Tibial nerve (tissue), 4 donors: Measurements from ENCODE around the gene AOAH. TPM values are rescaled to one million over a fixed set of nuclear protein-coding genes. Genes with fewer than 3 reads are reported as not detected.

Experiments used
- DNase-seq, 2 donors: peaks; one replicate each; pipeline ENCODE4 v3.0.0-alpha.2; 2019; ENCODE audit warnings: low spot score in 2 of 2
- H3K27ac ChIP-seq, 4 donors: fragments of 200-600 bp; sonication (generic) in 3 of 4; one replicate each; pipeline ENCODE4 v1.5.1; 2017 to 2019; ENCODE audit warnings: mild to moderate bottlenecking in 1 of 4
- H3K27me3 ChIP-seq, 2 donors: fragments of 200-600 bp; sonication (generic) in 1 of 2; one replicate each; pipeline versions ENCODE4 v1.5.1 to v1.6.0; 2017 to 2019
- H3K36me3 ChIP-seq, 3 donors: fragments of 200-600 bp; sonication (generic); one replicate each; pipeline ENCODE4 v1.5.1; 2018 to 2019
- H3K4me1 ChIP-seq, 4 donors: fragments of 200-600 bp; sonication (generic) in 3 of 4; one replicate each; pipeline ENCODE4 v1.5.1; 2017 to 2019
- H3K4me3 ChIP-seq, 4 donors: fragments of 200-600 bp; sonication (generic) in 3 of 4; one replicate each; pipeline ENCODE4 v1.5.1; 2017 to 2019; ENCODE audit warnings: mild to moderate bottlenecking in 1 of 4, moderate library complexity in 1 of 4
- H3K9me3 ChIP-seq, 4 donors: fragments of 200-600 bp; sonication (generic) in 3 of 4; one replicate each; pipeline ENCODE4 v1.5.1; 2017 to 2019
- CTCF ChIP-seq, 5 experiments: fragments of 200-600 bp in 3 of 5; fragments of 450-650 bp in 2 of 5; sonication (generic) in 3 of 5; IDR thresholded peaks; one replicate each; pipeline ENCODE4 v1.5.1; 2016 to 2019; ENCODE audit warnings: antibody characterized with exemption in 5 of 5, mild to moderate bottlenecking in 3 of 5, moderate library complexity in 2 of 5
- EP300 ChIP-seq, 2 donors: sonication (generic); formaldehyde crosslinking; IDR thresholded peaks; one replicate each; pipeline ENCODE4 v1.6.1; 2017; ENCODE audit warnings: antibody characterized with exemption in 2 of 2, mild to moderate bottlenecking in 1 of 2
- POLR2A ChIP-seq, 2 donors: fragments of 450-650 bp; IDR thresholded peaks; one replicate each; pipeline ENCODE4 v1.6.1; 2017; ENCODE audit warnings: antibody characterized with exemption in 2 of 2, mild to moderate bottlenecking in 2 of 2, moderate library complexity in 2 of 2
- WGBS, 2 donors: methylation state at CpG; one replicate each; pipeline ENCODE4 v1.1.5; 2018; 5-methylcytosine and 5-hydroxymethylcytosine counted together
- total RNA-seq, 4 donors: library from RNA; depleted of rRNA; stranded (reverse); fragments of >200 nt; gene quantifications; one replicate each; pipeline ENCODE4 v1.1.0, GENCODE V29; 2016

AOAH gene
- total RNA-seq, 4 donors from 2014 or later: 7.5 to 17.8 (median 9.1) TPM

DNA sequence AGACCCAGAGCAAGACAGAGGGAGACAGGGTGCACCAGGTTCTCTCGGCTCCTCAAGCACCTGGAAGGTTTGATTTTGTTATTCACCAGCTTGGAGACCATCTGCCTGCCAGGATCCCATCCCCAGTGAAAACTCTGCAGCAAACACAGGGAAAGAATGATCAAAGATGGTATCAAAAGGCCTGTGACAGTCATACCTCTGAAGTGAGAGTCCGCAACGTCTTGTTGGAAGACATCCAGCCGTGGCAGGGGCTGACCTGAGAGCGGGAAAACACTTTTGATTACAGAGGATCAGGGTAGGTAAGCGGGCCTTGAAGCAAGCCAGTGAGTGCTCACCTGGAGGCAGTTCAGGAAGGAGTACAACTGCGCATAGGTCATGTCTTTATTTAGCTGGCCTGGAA is 192.3 kb downstream of the AOAH start:
- 94 to 98% methylated on average over 7 of the region's 7 CpGs for WGBS, 2 donors
- H3K27ac ChIP-seq: no peak overlapping the region
- H3K36me3 ChIP-seq: no peaks in the 10 kb centered on the region
- no peak for TF ChIP-seq EP300 (IDR thresholded peaks at IDR 0.05)
- no peak for TF ChIP-seq CTCF (IDR thresholded peaks at IDR 0.05)
- TF ChIP-seq POLR2A (IDR thresholded peaks at IDR 0.05): no peak
- H3K27me3 ChIP-seq: no peaks in the 10 kb centered on the region
- no peaks in the 10 kb centered on the region for H3K9me3 ChIP-seq
- no peak overlapping the region for H3K4me3 ChIP-seq
- DNase-seq: no peak
- no peaks in the 10 kb centered on the region for H3K4me1 ChIP-seq

DNA sequence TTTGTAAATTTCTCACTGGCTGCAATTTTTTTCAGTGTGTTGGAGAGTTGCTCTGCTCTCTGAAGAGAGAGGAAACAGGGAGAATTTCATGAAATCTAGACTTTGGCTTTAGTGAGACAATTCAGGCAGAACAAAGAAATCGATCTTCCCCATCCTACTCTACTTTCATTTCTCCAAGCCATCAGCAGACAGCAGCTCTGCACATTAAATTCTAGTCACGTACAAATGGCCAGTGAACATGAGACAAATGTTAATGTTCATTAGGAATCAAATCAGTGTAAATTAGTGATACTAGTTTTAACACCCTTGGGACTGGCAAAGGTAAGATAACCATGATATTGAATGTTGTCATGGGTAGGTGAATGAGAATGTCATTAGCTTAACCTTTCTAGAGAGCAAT is 193.8 kb downstream of the AOAH start:
- no peaks in the 10 kb centered on the region for H3K27me3 ChIP-seq
- H3K9me3 ChIP-seq: no peaks in the 10 kb centered on the region
- 86% methylated on average over 2 of the region's 2 CpGs for WGBS, 2 donors
- H3K4me3 ChIP-seq: no peak overlapping the region
- H3K27ac ChIP-seq: no peak overlapping the region
- no peak for TF ChIP-seq EP300 (IDR thresholded peaks at IDR 0.05)
- no peak for TF ChIP-seq POLR2A (IDR thresholded peaks at IDR 0.05)
- TF ChIP-seq CTCF (IDR thresholded peaks at IDR 0.05): no peak
- no peaks in the 10 kb centered on the region for H3K36me3 ChIP-seq
- H3K4me1 ChIP-seq: no peaks in the 10 kb centered on the region
- no peak for DNase-seq

- H3K4me3 ChIP-seq: no peak overlapping the region
- 64 to 81% methylated on average over 6 of the region's 6 CpGs for WGBS, 2 donors
- no peaks in the 10 kb centered on the region for H3K27me3 ChIP-seq
- H3K27ac ChIP-seq: no peak overlapping the region
- H3K9me3 ChIP-seq: no peaks in the 10 kb centered on the region
- H3K4me1 ChIP-seq: peaks cover 0 to 8% (median 0%) of the 10 kb centered on the region in 4 donors
- DNase-seq: no peak
- no peaks in the 10 kb centered on the region for H3K36me3 ChIP-seq
- no peak for TF ChIP-seq CTCF (IDR thresholded peaks at IDR 0.05)
- no peak for TF ChIP-seq POLR2A (IDR thresholded peaks at IDR 0.05)
- no peak for TF ChIP-seq EP300 (IDR thresholded peaks at IDR 0.05)
These were observed 196.8 kb downstream of the AOAH start for GRCh38 chr7:36527549-36527913.

- Histone ChIP-seq H3K9me3 (no peaks in the 10 kb centered on the region), H3K4me3 (no peak overlapping the region), H3K27me3 (no peaks in the 10 kb centered on the region), H3K27ac (no peak overlapping the region), H3K36me3 (no peaks in the 10 kb centered on the region), H3K4me1 (peaks cover 0 to 8% (median 0%) of the 10 kb centered on the region in 4 donors)
- DNase-seq: no peak
- TF ChIP-seq CTCF (IDR thresholded peaks at IDR 0.05) (no peak), POLR2A (IDR thresholded peaks at IDR 0.05) (no peak), EP300 (IDR thresholded peaks at IDR 0.05) (no peak)
- 84 to 87% methylated on average over 3 of the region's 3 CpGs for WGBS, 2 donors
These were observed 197.3 kb downstream of the AOAH start for GRCh38 chr7:36526863-36527548.

DNA sequence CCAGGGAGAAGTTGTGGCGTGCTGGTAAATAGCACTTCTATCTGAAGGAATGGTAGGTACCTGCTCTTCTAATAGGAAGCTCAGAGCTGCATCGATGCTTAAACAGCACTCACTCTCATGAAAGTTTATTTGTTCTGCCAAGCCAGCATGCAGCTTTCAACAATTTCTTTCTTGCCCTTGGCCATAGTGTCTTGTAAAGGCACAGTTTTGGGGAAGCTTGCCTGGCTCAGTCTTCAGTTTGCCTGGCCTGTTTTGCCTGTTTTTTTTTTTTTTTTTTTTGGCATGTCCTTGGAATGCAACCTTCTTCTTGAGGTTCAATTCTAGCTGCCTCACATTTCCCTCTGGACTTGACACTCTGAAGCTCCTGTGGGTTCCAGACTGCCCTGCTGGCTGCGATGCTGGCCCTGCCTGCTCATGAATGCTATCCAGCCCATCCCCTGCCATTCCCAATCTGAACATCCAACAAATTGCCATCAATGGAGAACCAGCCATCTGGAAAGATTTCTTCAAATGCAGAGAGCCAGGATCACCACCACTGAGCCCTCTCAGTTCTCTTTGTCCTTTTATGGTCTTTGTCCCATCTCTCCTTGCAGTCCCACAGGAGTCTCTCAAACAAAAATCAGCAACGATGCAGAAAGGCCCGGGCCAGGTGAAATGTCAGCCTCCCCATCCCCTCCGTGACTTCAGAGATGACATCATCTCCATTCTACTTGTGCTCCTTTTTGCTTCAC is 200.8 kb downstream of the AOAH start:
- H3K9me3 ChIP-seq: no peaks in the 10 kb centered on the region
- H3K27ac ChIP-seq: no peak overlapping the region
- TF ChIP-seq POLR2A (IDR thresholded peaks at IDR 0.05) (no peak), EP300 (IDR thresholded peaks at IDR 0.05) (no peak), CTCF (IDR thresholded peaks at IDR 0.05) (no peak)
- H3K4me1 ChIP-seq: peaks cover 0 to 8% (median 0%) of the 10 kb centered on the region in 4 donors
- no peak for DNase-seq
- no peaks in the 10 kb centered on the region for H3K36me3 ChIP-seq
- H3K27me3 ChIP-seq: no peaks in the 10 kb centered on the region
- 77 to 83% methylated on average over 6 of the region's 6 CpGs for WGBS, 2 donors
- no peak overlapping the region for H3K4me3 ChIP-seq
